GM18951 (cell line): ENCODE data around the gene DSTYK.

Experiments
- POLR2A ChIP-seq: IDR thresholded peaks from 4 replicates; pipeline ENCODE4 v1.6.1; 2011; ENCODE audit warnings: mild to moderate bottlenecking; ENCODE audit not compliant: insufficient read length, insufficient read depth; ENCODE audit errors: extremely low read depth
- in situ Hi-C: fragments of 300-500 bp; cut with MboI; formaldehyde crosslinking; loops from one replicate; pipeline ENCODE4 v1.12.0; 2022; ENCODE audit warnings: low sequenced_read_pairs, mixed read lengths, inconsistent platforms; ENCODE audit not compliant: unreplicated experiment

DSTYK gene

DNA sequence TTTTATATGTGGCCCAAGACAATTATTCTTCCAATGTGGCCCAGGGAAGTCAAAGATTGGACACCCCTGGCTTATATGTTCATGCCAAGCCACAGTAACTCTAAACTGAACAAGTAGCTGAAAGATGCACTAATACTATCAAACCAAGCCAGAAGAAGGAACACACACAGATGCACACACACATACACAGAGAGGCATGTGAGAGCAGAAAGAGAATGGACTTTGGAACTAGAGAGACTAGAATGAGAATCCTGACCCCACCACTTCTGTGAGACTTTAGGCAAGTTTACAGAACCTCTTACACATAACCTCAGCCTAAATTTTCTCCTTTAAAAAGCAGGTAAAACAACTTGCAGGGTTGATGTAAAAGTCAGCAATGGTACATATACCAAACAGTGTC, 116.1 kb downstream of the DSTYK start:
- TF ChIP-seq POLR2A: no peak
- in situ Hi-C loops: no loop called here
